ENCODE measurements around the gene ENPP3.

GRCh38 chr6:131755597-131755996 lies 118.5 kb downstream of the ENPP3 start:
- TF ChIP-seq REST (IDR thresholded peaks at IDR 0.05; ENCODE audit: insufficient read depth in 1 of 2, low read depth in 2 of 2, low read length in 2 of 2) (no peak), FOXP2 (optimal IDR thresholded peaks at IDR 0.05; ENCODE audit: borderline replicate concordance, extremely low read depth, extremely low read length, insufficient read depth) (no peak), POLR2AphosphoS5 (IDR thresholded peaks at IDR 0.05; ENCODE audit: low read depth, low read length) (no peak)
